Subcutaneous adipose tissue (tissue), 4 donors: ENCODE results near the gene PCGF2. TPM values are rescaled to one million over a fixed set of nuclear protein-coding genes. Genes with fewer than 3 reads are reported as not detected.

Experiments used
- CTCF ChIP-seq: fragments of 450-650 bp; IDR thresholded peaks from one replicate; pipeline ENCODE4 v1.5.1; 2016; ENCODE audit warnings: low read depth, mild to moderate bottlenecking, control low read depth, antibody characterized with exemption, moderate library complexity
- total RNA-seq, 4 donors: library from RNA; depleted of rRNA; stranded (reverse); fragments of >200 nt; gene quantifications; one replicate each; pipeline ENCODE4 v1.1.0, GENCODE V29; 2016

The PCGF2 gene
- total RNA-seq, 4 donors from 2014 or later: 4.1 to 10.7 (median 7.4) TPM

GRCh38 chr17:38705803-38706504, 42.2 kb downstream of the PCGF2 start:
- no peak for TF ChIP-seq CTCF

- TF ChIP-seq CTCF: no peak
These were observed 42.7 kb downstream of the PCGF2 start for GRCh38 chr17:38705523-38705802.

GRCh38 chr17:38704606-38705522, 43.3 kb downstream of the PCGF2 start, which contains the start of gene MLLT6:
Gene MLLT6 (plus strand): TSS chr17:38705273. CDS start chr17:38705633, 360 bp downstream.
- TF ChIP-seq CTCF: no peak

GRCh38 chr17:38703742-38704605, 44.2 kb downstream of the PCGF2 start:
- TF ChIP-seq CTCF: no peak

GRCh38 chr17:38702916-38703741, 45.0 kb downstream of the PCGF2 start:
- TF ChIP-seq CTCF: no peak

- no peak for TF ChIP-seq CTCF
These were observed 45.8 kb downstream of the PCGF2 start for GRCh38 chr17:38702166-38702915.
